CD4-positive, alpha-beta T cell treated with Interleukin-15 for 4 hours (primary cell): ENCODE results near the gene EFHC2.
A peak's percentile ranks its signal among the peaks of the same experiment; 100 is the strongest.

ENCODE experiments used
- DNase-seq: peaks from one replicate; pipeline ENCODE4 v3.0.0-alpha.2; 2020; ENCODE audit warnings: low spot score

EFHC2 gene

GRCh38 chrX:44343412-44344141 lies at the start of gene EFHC2:
TSS of gene EFHC2 (minus strand) at chrX:44343672. CDS start at chrX:44343588, 84 bp downstream.
- peak; percentile 49 for DNase-seq

DNA sequence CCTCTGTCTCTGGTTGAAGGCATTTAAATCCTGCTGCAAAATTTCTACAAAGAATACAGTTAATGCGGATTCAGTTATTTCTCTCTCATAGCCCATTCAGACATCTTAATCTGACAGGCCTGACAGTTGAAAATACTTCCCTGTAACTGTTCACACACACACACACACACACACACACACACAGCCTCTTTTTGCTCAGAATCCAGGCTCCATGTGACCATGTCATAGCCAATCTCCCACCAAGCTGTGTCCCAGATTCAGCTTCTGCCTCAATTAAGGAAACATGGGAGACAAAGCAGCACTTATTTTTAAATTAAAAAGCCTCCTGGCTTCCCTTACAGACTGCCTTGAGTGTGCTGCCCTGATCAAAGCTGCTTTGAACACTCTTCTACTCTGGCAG lies 49.3 kb upstream of the EFHC2 start:
- DNase-seq, result no peak

DNA sequence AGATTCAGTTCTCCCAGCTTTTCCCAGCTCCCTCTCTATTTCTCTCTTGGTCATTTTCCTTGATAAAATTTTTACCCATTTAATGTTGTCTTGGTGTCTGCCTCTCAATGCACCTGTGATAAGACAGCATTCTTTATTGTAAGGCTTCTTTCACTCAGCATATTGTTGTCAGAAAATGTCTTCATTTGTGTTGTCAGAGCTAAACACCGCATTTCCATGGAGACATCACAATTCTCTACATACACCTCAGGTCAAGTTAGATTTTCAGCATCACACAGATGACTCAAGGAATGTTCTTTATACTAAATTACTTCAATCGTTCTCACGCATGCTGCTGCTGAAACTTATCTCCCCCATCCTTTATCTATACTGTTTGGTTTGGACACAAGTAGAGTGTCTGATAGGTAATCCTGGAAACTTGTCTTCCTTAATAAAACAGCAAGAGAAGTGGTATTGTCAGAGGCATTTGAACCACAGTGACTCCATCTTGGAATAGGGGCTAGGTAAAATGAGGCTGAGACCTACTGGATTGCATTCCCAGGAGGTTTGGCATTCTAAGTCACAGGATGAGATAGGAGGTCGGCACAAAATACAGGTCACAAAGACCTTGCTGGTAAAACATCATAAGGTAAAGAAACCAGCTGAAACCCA lies 41.3 kb upstream of the EFHC2 start:
- DNase-seq, result no peak

DNA sequence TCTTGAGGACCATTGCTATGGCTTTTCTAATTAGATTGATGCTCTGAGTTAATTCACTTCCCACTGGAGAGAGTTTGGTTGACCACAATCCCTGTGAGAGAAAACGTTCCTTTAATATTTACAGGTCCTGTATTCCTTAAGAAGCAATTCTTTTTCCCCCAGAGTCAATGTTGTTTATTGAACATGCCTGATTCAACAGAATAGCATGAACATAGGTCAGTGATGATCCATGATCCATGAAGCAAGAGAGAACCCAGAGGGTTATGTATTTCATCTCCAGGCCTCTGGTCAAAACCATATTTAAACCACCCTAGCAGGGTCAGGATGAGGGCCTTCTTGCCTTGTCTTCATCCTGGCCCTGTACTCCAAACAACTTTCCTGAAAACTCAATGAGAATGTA lies 39.4 kb upstream of the EFHC2 start:
- DNase-seq, result no peak

- no peak for DNase-seq
These were observed 9.3 kb upstream of the EFHC2 start for GRCh38 chrX:44352758-44353157.

- DNase-seq, result no peak
These were observed 6.1 kb upstream of the EFHC2 start for GRCh38 chrX:44349561-44349960.

GRCh38 chrX:44344687-44345086 lies 1.2 kb upstream of the EFHC2 start:
- DNase-seq, result peak; percentile 28

DNA sequence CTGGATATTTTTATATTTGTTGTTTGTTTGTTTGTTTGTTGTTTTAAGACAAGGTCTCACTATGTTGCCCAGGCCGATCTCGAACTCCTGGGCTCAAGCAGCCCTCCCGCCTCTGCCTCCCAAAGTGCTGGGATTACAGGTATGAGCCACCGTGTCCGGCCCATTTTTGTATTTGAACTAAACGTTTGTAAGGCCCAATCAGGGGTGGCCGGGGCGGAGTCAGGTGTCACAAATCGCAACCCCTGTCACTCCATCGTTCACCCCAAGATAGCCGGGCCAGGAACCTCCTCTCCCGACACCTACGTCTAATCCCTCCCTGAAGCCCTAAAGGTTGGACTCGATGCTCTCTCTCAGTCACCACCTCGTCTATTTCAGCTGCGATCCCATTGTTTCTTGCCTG lies 722 bp upstream of the EFHC2 start:
- peak; percentile 50 for DNase-seq

- no peak for DNase-seq
These were observed 606 bp downstream of the EFHC2 start for GRCh38 chrX:44342866-44343265.

GRCh38 chrX:44338361-44338760 lies 5.1 kb downstream of the EFHC2 start:
- no peak for DNase-seq

- no peak for DNase-seq
These were observed 11.0 kb downstream of the EFHC2 start for GRCh38 chrX:44332437-44332836.

DNA sequence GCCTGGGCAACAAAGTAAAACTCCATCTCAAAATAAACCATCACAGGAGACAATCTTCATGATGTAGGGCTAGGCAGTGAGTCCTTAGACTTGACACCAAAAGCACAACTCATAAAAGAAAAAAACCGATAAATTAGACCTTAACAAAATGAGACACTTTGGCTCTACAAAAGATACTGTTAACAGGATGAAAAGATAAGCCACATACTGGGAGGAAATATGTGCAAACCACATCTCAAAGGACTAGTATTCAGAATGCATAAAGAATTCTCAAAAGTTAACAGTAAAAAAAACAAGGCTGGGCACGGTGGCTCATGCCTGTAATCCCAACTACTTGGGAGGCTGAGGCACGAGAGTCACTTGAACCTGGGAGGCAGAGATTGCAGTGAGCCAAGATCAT lies 13.2 kb downstream of the EFHC2 start:
- DNase-seq, result no peak

- no peak for DNase-seq
These were observed 23.9 kb downstream of the EFHC2 start for GRCh38 chrX:44319550-44319949.

GRCh38 chrX:44317181-44317580 lies 26.3 kb downstream of the EFHC2 start:
- DNase-seq, result no peak

GRCh38 chrX:44314808-44315207 lies 28.7 kb downstream of the EFHC2 start:
- no peak for DNase-seq

GRCh38 chrX:44314259-44314734 lies 29.2 kb downstream of the EFHC2 start:
- peak; percentile 3 for DNase-seq

GRCh38 chrX:44312421-44312820 lies 31.1 kb downstream of the EFHC2 start:
- DNase-seq, result no peak

DNA sequence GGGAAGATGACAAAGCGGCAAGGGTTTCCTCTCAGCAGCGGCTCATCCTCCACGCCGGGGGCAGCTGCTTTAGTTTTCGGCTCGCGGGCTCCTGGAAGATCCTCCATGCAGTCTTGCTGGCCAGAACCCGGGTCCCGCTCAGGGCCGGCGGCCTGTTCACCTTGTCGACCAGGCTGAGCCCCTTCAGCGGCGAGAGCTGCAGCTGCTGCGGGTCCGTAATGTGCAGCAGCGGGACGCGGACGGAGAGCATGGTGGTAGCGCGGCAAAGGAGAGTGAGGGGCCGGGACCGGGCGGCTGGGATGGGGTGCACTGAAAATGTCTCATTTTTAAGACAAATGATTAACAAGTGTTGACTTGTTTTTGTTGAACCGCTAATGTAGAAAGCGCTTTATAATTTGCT lies 33.2 kb downstream of the EFHC2 start:
- DNase-seq, result no peak

GRCh38 chrX:44308869-44309268 lies 34.6 kb downstream of the EFHC2 start:
- no peak for DNase-seq

DNA sequence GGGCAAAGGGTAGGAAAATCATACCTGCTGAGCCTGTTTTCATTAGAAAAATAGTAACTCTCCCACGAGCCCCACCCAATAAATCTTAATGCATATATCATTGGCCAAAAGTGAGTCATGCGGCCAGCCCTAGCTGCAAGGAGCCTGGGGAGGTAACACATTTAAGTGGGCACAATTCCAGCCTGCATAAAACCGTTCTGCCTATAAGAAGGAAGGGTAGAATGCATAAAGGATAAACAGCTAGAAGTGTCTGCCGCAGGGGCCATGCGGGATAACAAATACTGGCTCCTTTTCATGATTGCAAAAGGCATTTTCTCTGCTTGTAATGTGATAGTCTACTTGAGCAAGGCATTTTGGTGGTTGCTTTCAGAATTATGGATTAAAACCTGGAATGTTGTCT lies 37.1 kb downstream of the EFHC2 start:
- DNase-seq, result no peak

DNA sequence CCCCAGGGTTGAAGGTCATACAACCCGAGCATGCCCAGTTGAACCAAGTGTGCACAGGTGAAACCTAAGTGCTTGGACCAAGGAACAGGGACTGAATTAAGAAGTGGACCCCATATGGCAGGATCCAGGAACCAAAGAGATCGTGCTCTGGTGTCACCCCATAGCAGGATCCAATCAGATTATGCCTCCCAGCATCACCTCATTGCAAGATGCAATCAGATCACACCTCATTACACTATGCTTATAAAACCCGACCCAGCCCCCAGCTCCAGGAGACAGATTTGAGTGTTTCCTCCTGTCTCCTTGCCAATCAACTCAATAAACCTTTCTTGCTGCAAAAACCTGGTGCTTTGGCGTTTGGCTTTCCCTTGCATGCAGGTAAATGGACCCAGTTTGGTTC lies 37.6 kb downstream of the EFHC2 start:
- no peak for DNase-seq

- no peak for DNase-seq
These were observed 40.4 kb downstream of the EFHC2 start for GRCh38 chrX:44303119-44303518.

- no peak for DNase-seq
These were observed 44.3 kb downstream of the EFHC2 start for GRCh38 chrX:44299177-44299576.
